Left hindlimb (tissue), 1 donor: ENCODE results near the gene ZFC3H1.
"Not testable (repeated sequence)": the region's sequence is repeated elsewhere in the genome, so short reads cannot be mapped to it uniquely, and the experiment has no call there.

ENCODE experiments used
- DNase-seq: peaks from one replicate; pipeline ENCODE4 v3.0.0-alpha.2; 2018

The ZFC3H1 gene

GRCh38 chr12:71626098-71626497 is 37.5 kb downstream of the ZFC3H1 start:
- no peak for DNase-seq

DNA sequence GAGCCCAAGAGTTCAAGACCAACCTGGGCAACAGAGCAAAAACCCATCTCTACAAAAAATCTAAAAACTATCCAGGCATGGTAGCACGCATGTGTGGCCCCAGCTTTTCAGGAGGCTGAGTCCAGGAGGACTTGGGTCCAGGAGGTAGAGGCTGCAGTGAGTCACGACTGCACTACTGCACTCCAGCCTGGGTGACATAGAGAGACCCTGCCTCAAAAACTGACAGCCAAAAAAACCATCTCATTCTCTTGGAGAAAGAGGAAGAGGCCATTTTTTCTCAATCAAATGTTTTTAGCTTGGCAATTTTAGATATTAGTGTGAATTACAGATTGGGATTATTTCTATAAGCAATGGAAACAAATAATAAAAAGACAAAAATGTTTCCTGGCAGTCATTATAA is 38.2 kb downstream of the ZFC3H1 start:
- DNase-seq: no peak

DNA sequence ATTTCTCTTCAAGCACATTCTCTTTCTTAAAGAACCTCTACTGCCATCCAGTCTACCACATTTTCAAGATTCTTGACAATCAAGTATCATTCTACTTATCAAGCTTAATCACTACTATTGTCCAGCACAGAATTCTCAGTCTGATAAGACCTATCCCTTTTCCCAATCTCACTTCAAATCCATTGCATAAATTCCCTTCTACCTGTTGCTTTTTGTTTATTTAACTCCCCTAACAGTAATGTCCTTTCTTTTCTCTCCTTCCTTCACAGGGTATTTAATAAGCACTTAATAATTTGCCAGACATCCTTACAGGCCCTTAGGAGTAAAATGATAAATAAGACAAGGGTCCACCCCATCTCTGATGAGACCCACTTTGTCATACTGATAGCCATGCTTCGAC is 41.7 kb downstream of the ZFC3H1 start:
- no peak for DNase-seq

DNA sequence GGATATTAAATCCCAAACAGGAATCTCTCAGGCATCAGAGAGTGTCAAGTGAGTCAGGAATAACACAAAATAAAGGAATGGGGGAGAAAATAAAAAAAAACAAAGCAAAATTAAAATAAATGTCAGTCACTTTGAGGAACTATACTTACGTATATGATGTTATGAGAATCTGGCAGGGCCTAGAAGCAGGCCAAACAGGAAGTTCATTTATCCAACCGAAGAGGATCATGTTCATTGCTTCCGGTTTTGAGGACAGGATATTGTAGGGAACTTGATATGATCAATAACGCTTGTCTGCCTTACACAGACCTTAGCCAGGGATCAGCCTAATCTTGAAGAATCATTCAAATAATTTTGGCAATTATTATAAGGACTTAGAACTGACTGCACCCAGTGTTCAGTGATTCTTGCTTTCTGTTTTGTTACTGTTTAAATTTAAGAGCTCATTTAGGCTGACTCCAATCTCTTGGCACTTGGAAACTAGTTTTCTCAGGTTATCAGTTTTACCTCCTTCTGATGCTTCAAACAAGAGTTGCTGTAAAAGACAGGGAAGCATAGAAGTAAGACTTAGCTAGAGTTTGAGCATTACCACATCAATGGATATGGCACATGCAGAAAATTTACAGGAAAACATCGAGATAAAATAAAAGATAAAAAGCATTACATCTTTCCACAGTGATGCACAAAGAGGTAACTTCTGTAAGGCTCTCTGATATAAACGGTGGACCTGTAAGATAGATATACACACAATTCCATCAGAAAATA is 53.4 kb downstream of the ZFC3H1 start:
- no peak for DNase-seq

- no peak for DNase-seq
Observed at GRCh38 chr12:71607494-71608330, 55.9 kb downstream of the ZFC3H1 start.

DNA sequence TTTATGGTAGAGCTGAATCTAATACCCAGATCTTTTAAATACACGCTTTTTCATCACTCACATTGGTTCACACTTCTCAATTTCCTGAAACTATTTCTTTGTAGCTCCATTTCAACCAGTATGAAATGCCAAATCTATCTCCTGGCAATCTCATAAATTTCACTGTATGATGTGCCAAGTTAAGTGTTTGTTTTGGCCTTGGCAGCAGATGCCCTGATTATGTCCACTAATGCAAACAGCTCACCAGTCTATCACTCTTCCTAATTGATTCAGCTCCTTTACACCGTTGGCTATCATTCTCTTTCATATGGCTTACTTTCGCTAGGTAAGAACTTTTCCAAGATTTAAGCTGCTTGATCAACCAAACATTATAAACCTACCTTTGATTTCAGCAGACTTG is 58.6 kb downstream of the ZFC3H1 start:
- DNase-seq: no peak

DNA sequence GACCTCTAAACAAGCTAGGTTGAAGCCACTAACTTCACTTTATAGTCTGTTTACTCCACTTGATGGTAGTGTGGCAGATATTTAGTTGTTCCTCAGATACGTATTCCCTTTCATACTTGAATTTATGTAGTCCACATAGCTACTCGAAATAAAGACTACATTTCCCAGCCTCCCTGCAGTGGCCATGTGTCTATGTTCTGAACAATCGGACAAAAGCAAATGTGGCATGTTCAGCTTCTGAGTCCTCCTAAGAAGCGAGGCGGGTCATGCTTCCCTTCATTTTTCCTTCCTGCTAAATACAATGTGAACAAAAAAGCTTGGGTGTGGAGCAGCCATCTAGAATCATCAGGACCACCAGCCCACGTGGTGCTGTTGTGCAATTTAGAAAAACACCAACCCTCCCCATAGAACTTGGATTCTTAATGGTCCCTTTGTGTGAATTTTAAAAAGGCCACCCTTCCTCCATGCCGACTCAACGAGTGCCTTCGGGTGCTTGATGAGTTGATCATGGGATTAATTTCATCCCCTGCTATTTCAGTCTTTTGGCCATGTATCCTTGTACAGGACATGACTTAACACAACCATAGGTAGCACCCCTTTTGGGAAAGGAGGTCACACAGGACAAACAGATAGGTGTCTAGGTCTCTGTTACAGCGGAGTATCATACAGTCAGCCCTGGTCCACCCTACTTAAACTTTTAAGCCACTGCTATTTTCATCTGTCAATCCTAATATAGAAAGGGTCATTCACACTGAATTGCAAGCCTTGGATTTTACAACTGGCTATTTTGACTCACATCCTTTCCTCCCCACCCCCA is 60.7 kb downstream of the ZFC3H1 start:
- DNase-seq: no peak

GRCh38 chr12:71601546-71601945 is 62.1 kb downstream of the ZFC3H1 start:
- no peak for DNase-seq

- DNase-seq: no peak
Observed at GRCh38 chr12:71599210-71599609, 64.4 kb downstream of the ZFC3H1 start.

DNA sequence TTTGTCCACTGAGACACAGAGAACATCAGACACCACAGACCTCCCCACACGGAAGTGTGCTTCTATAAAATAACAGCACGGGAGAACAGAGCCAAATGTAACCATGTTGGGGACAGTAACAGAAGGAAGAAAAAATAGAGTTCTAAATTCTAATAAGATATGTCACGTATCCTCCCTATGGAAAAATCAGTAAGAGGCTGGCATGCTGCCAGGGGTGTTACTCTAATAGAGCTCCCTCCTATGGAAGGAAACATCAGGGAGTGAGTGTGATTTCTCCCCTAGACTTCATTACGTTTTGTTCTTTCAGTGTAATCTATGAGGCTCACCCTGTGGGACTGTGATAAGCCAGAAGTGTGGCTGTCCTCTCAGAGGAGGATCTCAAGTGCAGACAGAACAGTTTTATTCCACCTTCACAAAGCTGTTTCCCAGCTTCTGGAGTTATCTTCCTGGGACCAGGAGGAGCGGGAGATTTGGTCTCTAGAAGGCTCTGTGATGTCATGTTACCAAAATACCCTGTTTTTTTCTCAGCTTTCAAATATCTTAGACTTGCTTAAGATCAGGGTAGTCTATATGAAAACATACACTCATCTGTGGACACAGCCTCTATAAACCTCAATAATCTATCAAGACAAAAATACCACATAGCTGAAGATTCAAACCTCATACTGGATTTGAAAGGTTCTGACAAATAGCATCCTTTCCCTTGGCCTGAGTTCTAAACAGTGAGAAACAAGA is 69.3 kb downstream of the ZFC3H1 start:
- no peak for DNase-seq

- no peak for DNase-seq
Observed at GRCh38 chr12:71592841-71593240, 70.8 kb downstream of the ZFC3H1 start.

DNA sequence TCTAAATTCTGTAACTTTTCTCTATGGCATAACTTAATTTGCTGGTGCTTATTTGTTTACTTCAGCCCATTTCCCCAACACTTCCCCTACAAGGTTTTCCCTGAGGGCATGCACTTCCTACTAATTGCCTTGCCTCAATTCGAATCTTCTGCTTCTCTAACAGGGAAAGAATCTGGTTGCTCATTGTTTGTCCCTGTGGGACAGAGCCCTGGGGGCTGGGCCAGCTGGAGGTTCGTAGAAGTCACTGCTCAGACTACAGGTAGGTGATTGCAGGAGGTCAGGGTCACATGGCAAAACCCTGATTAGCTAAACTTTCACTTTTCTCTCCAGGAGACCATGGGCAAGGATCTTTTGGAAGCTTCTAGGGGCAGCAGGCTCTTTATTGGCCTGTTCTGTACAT is 72.0 kb downstream of the ZFC3H1 start:
- no peak for DNase-seq

DNA sequence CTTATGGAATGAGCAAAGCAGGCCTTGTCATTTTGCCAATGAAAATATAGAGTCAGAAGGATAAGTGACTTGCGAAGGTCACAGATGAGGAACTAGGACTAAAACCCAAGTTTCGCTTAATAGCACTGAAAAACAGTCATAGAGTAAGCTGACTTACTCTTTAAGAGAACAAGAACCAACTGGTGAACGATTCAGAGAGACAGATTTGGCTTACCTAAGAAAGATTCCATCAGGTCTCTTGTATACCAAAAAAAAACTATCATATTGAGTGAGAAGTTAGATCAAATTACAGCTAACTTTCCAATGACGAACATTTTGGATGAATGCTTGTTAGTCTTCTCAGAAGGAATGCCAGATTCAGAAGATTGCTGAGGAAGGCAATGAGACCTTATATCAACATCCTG is 74.2 kb downstream of the ZFC3H1 start:
- no peak for DNase-seq

GRCh38 chr12:71587012-71587411 is 76.6 kb downstream of the ZFC3H1 start:
- no peak for DNase-seq

GRCh38 chr12:71585218-71585617 is 78.4 kb downstream of the ZFC3H1 start:
- DNase-seq: no peak

DNA sequence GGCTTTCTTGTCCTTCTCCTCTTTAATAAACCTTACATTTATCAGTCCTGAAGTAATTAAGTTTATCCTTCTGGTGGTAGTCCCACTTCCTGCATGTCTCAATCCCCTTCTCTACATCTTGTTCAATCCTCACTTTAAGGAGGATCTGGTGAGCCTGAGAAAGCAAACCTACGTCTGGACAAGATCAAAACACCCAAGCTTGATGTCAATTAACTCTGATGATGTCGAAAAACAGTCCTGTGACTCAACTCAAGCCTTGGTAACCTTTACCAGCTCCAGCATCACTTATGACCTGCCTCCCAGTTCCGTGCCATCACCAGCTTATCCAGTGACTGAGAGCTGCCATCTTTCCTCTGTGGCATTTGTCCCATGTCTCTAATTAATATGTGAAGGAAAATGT is 79.3 kb downstream of the ZFC3H1 start:
- no peak for DNase-seq

- no peak for DNase-seq
Observed at GRCh38 chr12:71582925-71583324, 80.7 kb downstream of the ZFC3H1 start.

- no peak for DNase-seq
Observed at GRCh38 chr12:71581206-71581605, 82.4 kb downstream of the ZFC3H1 start.

GRCh38 chr12:71578694-71579258 is 84.9 kb downstream of the ZFC3H1 start:
- no peak for DNase-seq

DNA sequence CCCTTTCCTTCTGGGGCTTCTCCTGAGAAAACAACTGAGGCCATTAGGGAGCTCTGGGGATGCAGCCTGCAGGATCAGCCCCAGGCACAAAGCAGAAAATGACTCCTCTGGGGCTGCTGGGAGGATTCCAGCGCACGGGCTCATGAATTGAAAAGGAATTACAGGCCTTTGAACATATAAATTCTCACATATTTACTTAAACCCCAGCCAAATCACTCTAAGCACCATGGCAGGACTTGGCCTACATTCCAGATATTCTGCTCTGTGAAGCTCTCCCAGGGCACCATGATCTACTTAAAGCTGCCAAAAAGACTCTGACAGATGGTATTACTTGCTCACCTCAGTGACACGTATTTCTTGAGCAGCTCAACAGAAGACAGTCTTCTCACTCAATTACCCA is 87.2 kb downstream of the ZFC3H1 start:
- DNase-seq: peak; percentile 40

GRCh38 chr12:71569885-71570284 is 93.8 kb downstream of the ZFC3H1 start:
- not testable (repeated sequence) for DNase-seq

GRCh38 chr12:71567537-71567936 is 96.1 kb downstream of the ZFC3H1 start:
- no peak for DNase-seq
